ENCODE measurements around the gene NOTUM.

NOTUM gene

GRCh38 chr17:81977211-81977808 lies 16.3 kb upstream of the NOTUM start, which contains the start of gene ASPSCR1:
Gene ASPSCR1 (plus strand): TSS chr17:81977629. CDS start chr17:81977647, 18 bp downstream.
- peak; percentile 37 for DNase-seq (ENCODE audit: low read depth)

GRCh38 chr17:81976332-81977210 lies 15.6 kb upstream of the NOTUM start:
- DNase-seq (ENCODE audit: low read depth): no peak

- DNase-seq (ENCODE audit: low read depth): no peak
Observed at GRCh38 chr17:81973432-81973831, 12.4 kb upstream of the NOTUM start.

DNA sequence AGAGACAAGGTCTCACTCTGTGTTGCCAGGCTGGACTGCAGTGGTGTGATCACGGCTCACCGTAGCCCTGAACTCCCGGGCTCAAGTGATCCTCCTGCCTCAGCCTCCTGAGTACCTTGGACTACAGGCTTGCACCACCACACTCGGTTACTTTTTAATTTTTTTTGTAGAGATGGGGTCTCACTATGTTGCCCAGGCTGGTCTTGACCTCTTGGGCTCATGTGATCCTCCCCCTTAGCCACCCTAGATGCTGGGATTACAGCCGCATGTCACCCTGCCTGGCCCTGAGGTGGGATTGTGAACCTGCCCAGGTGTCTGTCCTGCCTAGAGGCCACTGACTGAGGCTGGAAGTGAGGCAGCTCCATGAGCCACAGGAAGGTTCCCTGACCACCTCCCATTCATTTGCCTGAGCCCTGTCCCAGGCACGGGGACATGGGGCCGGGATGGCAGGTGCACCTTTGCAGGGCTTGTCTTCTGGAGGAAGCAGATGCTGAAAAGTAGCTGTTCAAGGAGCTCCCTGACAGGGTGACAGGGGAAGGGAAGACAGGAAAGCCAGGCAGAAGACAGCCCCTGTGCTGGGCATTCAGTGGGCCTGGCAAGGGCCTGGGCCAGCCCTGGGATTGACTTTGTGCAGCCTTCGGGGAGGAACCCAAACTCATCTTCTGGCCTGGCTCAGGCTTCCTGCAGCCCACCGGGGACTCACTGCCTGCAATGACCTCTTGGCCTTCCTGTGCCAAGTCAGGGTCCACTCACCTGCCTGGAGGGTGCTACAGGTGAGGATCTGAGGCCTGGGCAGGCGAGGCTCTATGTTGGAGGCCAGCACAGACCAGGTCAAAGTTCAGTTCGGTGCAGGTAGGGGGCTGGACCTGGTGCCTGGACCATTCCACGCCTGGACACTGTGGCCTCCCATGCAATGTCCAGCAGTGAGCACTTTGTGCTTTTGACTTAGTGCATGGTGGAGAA lies 8.1 kb upstream of the NOTUM start:
- no peak for DNase-seq (ENCODE audit: low read depth)

DNA sequence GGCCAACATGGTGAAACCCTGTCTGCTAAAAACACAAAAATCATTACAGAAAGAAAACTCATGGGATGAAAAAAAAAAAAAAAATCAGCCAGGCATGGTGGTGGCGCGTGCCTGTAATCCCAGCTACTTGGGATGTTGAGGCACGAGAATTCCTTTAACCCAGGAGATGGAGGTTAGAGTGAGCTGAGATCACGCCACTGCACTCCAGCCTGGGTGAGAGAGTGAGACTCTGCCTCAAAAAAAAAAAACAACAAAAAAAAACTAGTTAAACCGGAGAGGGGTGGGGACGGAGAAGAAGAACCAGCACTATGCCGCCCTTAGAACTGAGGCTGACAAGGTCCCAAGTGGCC lies 7.4 kb upstream of the NOTUM start:
- no peak for DNase-seq (ENCODE audit: low read depth)

GRCh38 chr17:81967533-81968395 lies 6.8 kb upstream of the NOTUM start:
- DNase-seq (ENCODE audit: low read depth): peak; percentile 11

- no peak for DNase-seq (ENCODE audit: low read depth)
Observed at GRCh38 chr17:81967244-81967532, 6.2 kb upstream of the NOTUM start.

- DNase-seq (ENCODE audit: low read depth): no peak
Observed at GRCh38 chr17:81966343-81967243, 5.6 kb upstream of the NOTUM start.

GRCh38 chr17:81964081-81964849 lies 3.3 kb upstream of the NOTUM start:
- no peak for DNase-seq (ENCODE audit: low read depth)

- no peak for DNase-seq (ENCODE audit: low read depth)
Observed at GRCh38 chr17:81962499-81963441, 1.8 kb upstream of the NOTUM start.

DNA sequence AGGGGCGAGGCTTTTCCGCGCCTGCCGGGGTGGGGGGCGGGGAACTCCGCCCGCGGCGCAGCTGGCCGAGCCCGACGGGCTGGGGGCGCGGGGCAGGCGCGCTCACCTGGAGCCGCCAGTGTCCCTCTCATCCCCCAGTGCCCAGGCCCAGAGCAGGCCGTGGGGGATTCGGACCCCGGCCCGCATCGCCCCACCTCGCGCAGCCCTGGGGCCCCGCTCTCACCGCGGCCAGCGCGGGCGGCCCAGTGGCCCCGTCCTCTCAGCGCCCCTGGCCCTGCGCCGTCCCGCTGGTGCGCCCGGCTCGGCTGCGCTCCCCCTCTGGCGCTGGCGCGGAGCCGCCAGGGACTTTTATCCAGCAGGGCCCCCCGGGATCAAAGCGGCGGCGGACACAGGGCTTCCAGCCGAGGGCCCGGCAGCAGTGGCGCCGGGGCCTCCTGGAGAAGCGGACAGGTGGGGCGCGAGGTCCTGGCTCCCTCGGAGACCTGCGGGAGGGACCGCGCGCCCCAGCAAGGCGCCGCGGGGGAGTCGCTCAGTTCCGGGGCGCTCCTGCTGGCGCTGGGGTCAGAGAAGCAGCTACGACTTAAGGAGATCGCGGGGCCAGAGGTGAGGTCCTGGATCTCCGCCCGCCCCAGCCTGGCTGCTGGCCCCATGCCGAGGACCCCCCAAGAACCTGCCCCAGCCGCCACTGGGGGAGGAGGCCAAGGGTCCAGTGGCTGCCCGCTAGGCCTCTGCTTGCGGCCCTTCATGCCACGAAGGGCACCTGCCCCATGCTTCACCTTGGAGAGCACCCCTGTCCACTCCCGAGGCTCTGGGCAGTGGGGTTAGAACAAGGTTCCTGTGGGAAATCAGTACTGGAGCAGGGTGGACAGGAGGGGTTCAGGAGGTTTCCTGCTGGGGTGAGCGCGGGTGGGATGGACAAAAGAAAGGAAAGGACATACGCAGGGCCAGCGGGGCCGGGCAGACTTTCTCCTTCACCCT lies 823 bp upstream of the NOTUM start:
- no peak for DNase-seq (ENCODE audit: low read depth)

- DNase-seq (ENCODE audit: low read depth): no peak
Observed at GRCh38 chr17:81960130-81960958, 643 bp downstream of the NOTUM start.

DNA sequence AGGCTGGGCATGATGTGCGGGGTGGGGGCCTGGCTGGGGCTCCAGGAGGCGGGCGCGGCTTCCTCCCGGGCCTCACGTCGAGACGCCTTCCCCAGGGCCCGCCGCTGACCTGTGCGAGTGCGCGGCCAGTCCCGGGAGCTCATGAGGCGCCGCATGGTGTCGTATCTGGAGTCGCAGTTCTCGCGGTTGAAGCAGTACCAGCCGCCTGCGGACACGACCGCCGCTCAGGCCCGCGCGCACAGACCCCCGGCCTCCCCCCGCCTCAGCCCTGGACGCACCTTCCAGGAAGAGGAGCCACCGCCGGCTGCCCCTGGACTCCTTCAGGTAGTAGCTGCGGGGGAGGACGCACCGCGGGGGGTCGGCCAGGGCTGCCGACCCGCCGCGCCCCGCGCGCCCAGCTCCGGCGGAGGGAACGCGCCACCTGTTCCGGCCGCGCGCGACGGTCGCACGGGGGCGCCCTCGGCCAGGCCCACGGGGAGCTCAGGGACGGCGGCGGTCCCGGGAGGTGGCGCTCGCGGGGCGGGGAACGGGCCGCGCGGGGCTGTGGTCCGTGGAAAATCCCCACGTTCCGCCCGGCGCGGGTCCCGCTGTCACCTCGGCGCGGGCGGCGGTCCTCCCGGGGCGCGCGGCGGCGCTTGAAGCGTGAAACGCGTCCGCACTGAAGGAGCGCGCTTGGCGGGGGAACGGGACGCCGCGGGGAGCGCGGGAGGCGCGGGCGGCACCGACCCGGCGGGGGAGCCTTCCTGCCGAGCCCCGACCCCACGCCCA lies 1.4 kb downstream of the NOTUM start:
- no peak for DNase-seq (ENCODE audit: low read depth)

- no peak for DNase-seq (ENCODE audit: low read depth)
Observed at GRCh38 chr17:81958633-81959342, 2.2 kb downstream of the NOTUM start.
